Hepatocyte (in vitro differentiated cells): ENCODE data around the gene CD52. TPM values are rescaled to one million over a fixed set of nuclear protein-coding genes. Genes with fewer than 3 reads are reported as not detected.

Experiments
- DNase-seq: peaks from one replicate; pipeline ENCODE4 v3.0.0-alpha.2; 2016; ENCODE audit warnings: low spot score
- H2AFZ ChIP-seq: fragments of 200-600 bp; sonication (generic); 2 replicates; pipeline ENCODE4 v1.6.0; 2016; ENCODE audit warnings: antibody characterized with exemption, mild to moderate bottlenecking
- H3K27ac ChIP-seq: fragments of 200-600 bp; sonication (generic); 2 replicates; pipeline ENCODE4 v1.5.1; 2016; ENCODE audit warnings: mild to moderate bottlenecking
- H3K27me3 ChIP-seq: fragments of 200-600 bp; sonication (generic); 2 replicates; pipeline ENCODE4 v1.6.1; 2016
- H3K36me3 ChIP-seq: fragments of 200-600 bp; sonication (generic); replicated peaks from 2 replicates; pipeline ENCODE4 v1.5.1; 2016; ENCODE audit warnings: low read depth; ENCODE audit not compliant: insufficient read depth
- H3K4me1 ChIP-seq: fragments of 200-600 bp; sonication (generic); 2 replicates; pipeline ENCODE4 v1.5.1; 2016; ENCODE audit warnings: mild to moderate bottlenecking, moderate library complexity; ENCODE audit not compliant: insufficient read depth
- H3K4me2 ChIP-seq: fragments of 200-600 bp; sonication (generic); 2 replicates; pipeline ENCODE4 v1.6.0; 2016
- H3K4me3 ChIP-seq: fragments of 200-600 bp; sonication (generic); 2 replicates; pipeline ENCODE4 v1.5.1; 2016; ENCODE audit warnings: mild to moderate bottlenecking
- H3K79me2 ChIP-seq: fragments of 200-600 bp; sonication (generic); 2 replicates; pipeline ENCODE4 v1.6.0; 2017; ENCODE audit warnings: mild to moderate bottlenecking
- H3K9me2 ChIP-seq: fragments of 200-600 bp; sonication (generic); replicated peaks from 2 replicates; pipeline ENCODE4 v1.6.0; 2017; ENCODE audit warnings: mild to moderate bottlenecking; ENCODE audit not compliant: insufficient read depth
- H3K9me3 ChIP-seq: fragments of 200-600 bp; sonication (generic); 2 replicates; pipeline ENCODE4 v1.5.1; 2016; ENCODE audit warnings: low read depth, mild to moderate bottlenecking
- H4K20me1 ChIP-seq: fragments of 200-600 bp; sonication (generic); 2 replicates; pipeline ENCODE4 v1.6.0; 2016; ENCODE audit warnings: mild to moderate bottlenecking; ENCODE audit not compliant: insufficient read depth, poor library complexity, severe bottlenecking
- EZH2 ChIP-seq: fragments of 200-600 bp; sonication (generic); IDR thresholded peaks from 2 replicates; pipeline ENCODE4 v1.6.1; 2016; ENCODE audit warnings: antibody characterized with exemption, mild to moderate bottlenecking, borderline replicate concordance
- EZH2phosphoT487 ChIP-seq: fragments of 200-600 bp; sonication (generic); IDR thresholded peaks from one replicate; pipeline ENCODE4 v1.6.1; 2018; ENCODE audit warnings: antibody characterized with exemption, mild to moderate bottlenecking, low read depth, moderate library complexity; ENCODE audit not compliant: unreplicated experiment, severe bottlenecking
- WGBS: methylation state at CpG from one replicate; pipeline ENCODE4 v1.1.6; 2016; ENCODE audit warnings: low lambda C conversion rate; ENCODE audit errors: missing lambda C conversion rate; 5-methylcytosine and 5-hydroxymethylcytosine counted together
- polyA plus RNA-seq: library from polyadenylated mRNA; unstranded; fragments of >200 nt; fragmentation: Nextera tagmentation; extraction: Ambion mirVana; gene quantifications from 2 replicates; pipeline ENCODE4 v1.2.1, GENCODE V29; 2016
- total RNA-seq: library from RNA; depleted of rRNA; stranded (reverse); fragments of >200 nt; gene quantifications from 2 replicates; pipeline ENCODE4 v1.2.3, GENCODE V29; 2014
- TF ChIP-seq, protein P1 (sequence below): fragments of 200-600 bp; sonication (generic); IDR thresholded peaks from 2 replicates; pipeline ENCODE4 v1.5.1; 2016; ENCODE audit warnings: antibody characterized with exemption, mild to moderate bottlenecking; ENCODE audit not compliant: poor library complexity

The CD52 gene, protein sequence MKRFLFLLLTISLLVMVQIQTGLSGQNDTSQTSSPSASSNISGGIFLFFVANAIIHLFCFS
- total RNA-seq, result 1.2 and 8.1 TPM in 2 replicates
- 3.9 and 12.9 TPM in 2 replicates for polyA plus RNA-seq

DNA sequence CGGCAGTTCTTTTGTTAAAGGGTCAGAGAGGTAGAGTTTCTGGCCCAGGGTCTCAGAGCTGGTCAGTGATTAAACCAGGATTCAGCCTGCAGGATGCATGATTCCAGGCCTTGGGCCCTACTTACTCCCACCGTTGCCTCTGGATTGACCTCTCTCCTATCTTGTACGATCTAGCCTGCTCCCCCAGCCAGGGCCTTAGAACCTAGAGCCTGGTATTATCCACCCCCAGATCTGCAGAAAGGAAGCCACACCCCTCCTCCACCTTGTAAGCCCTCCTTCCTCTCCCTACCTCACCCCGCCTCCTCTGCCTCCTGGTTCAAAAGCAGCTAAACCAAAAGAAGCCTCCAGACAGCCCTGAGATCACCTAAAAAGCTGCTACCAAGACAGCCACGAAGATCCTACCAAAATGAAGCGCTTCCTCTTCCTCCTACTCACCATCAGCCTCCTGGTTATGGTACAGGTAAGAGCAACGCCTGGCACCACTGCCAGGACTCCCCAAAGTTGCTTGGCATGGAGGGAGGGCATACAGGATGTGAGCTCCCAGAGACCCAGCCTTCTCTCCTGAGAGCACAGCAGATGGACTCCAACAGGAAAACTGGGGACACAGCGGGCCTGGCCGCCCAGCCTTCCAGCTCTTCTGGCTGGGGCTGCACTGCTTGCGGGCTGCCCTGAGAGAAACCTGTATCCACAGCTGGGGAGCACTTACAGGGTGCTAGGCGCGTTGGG is at the start of gene CD52:
TSS of gene CD52 (plus strand) at position 347 of the 726 bp plus-strand sequence. CDS start at position 407, 60 bp downstream.
- no peaks in the 10 kb centered on the region for H4K20me1 ChIP-seq
- H3K4me2 ChIP-seq, result no peak within 1 kb of the TSS
- H2AFZ ChIP-seq, result no peak within 1 kb of the TSS
- H3K27ac ChIP-seq, result no peak within 1 kb of the TSS
- H3K9me2 ChIP-seq, result no peaks in the 10 kb centered on the region
- no peaks in the 10 kb centered on the region for H3K36me3 ChIP-seq
- TF ChIP-seq, protein P1, sequence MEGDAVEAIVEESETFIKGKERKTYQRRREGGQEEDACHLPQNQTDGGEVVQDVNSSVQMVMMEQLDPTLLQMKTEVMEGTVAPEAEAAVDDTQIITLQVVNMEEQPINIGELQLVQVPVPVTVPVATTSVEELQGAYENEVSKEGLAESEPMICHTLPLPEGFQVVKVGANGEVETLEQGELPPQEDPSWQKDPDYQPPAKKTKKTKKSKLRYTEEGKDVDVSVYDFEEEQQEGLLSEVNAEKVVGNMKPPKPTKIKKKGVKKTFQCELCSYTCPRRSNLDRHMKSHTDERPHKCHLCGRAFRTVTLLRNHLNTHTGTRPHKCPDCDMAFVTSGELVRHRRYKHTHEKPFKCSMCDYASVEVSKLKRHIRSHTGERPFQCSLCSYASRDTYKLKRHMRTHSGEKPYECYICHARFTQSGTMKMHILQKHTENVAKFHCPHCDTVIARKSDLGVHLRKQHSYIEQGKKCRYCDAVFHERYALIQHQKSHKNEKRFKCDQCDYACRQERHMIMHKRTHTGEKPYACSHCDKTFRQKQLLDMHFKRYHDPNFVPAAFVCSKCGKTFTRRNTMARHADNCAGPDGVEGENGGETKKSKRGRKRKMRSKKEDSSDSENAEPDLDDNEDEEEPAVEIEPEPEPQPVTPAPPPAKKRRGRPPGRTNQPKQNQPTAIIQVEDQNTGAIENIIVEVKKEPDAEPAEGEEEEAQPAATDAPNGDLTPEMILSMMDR, result no peak
- no peak for TF ChIP-seq EZH2
- TF ChIP-seq EZH2phosphoT487, result no peak
- no peaks in the 10 kb centered on the region for H3K79me2 ChIP-seq
- H3K9me3 ChIP-seq, result no peaks in the 10 kb centered on the region
- H3K27me3 ChIP-seq, result no peaks in the 10 kb centered on the region
- 70% methylated on average over 12 of the region's 12 CpGs for WGBS
- DNase-seq, result no peak
- H3K4me1 ChIP-seq, result no peaks in the 10 kb centered on the region
- no peak within 1 kb of the TSS for H3K4me3 ChIP-seq

DNA sequence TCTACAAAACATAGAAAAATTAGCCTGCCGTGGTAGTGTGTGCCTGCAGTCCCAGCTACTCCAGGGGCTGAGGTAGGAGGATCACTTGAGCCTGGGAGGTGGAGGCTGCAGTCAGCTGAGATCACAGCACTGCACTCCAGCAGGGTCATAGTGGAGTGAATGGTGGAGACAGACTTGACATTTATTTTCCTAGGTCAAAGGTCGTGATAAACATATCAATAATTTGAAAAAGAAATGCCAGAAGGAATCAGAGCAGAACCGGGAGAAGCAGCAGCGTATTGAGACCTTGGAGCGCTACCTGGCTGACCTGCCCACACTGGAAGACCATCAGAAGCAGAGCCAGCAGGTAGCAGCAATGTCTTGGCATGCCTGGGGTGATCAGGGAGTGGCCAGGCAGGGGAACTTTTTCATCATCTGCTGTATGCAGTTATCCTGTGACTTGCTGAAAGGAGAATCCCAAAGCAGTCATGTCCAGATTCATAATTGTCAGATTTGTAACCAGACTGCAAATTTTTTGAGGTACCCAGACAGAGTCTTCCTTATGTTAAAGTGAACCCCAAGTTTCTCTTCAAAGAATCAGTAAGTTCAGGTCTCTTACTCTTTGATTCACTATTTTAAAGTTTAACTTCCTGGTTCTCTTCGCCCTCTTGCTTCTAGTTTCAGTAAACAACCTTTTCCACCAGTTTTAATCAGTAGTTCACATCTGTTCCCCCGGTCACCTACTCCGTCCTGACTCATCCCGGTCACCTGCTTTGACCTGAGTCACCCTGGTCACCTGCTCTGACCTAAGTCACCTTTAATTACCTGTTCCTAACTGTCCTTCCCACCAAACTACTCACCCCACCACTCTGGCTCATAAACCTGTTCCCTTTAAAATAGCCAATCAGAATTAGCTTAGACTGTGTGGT is 49.2 kb upstream of the CD52 start:
- no peaks in the 10 kb centered on the region for H3K79me2 ChIP-seq
- no peak for TF ChIP-seq EZH2phosphoT487
- TF ChIP-seq EZH2, result no peak
- TF ChIP-seq, protein P1, result no peak
- DNase-seq, result no peak

DNA sequence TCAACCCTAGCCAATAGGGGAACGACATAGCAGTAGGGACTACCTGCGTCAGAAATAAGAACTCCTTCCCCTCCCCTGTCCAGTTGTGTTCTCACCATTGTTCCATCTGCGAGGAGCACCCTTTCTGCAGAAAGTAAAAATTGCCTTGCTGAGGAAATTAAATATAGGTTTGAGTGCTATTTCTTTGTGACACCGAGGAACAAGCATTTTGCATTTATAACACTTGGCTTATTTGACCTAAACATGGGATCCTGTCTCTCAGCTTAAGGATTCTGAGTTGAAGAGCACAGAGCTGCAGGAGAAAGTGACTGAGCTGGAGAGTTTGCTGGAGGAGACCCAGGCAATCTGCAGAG is 48.6 kb upstream of the CD52 start:
- H3K9me3 ChIP-seq, result no peaks in the 10 kb centered on the region
- no peak overlapping the region for H2AFZ ChIP-seq
- TF ChIP-seq EZH2 (no peak), EZH2phosphoT487 (no peak)
- TF ChIP-seq, protein P1, result no peak
- no peaks in the 10 kb centered on the region for H4K20me1 ChIP-seq
- H3K27me3 ChIP-seq, result no peaks in the 10 kb centered on the region
- peak overlapping the region; percentile 92 for H3K27ac ChIP-seq
- H3K4me1 ChIP-seq, result peaks cover 5% of the 10 kb centered on the region
- H3K4me2 ChIP-seq, result no peak overlapping the region
- H3K36me3 ChIP-seq, result no peaks in the 10 kb centered on the region
- no peak overlapping the region for H3K4me3 ChIP-seq
- no peaks in the 10 kb centered on the region for H3K9me2 ChIP-seq
- no peak for DNase-seq
- no peaks in the 10 kb centered on the region for H3K79me2 ChIP-seq
- WGBS, result 91% methylated on average over 4 of the region's 4 CpGs

More for the DNA sequence above, 49.2 kb upstream of the CD52 start:
- Histone ChIP-seq H3K4me3 (no peak overlapping the region), H3K4me2 (no peak overlapping the region), H3K4me1 (peaks cover 5% of the 10 kb centered on the region), H3K27ac (peak overlapping the region; percentile 92), H4K20me1 (no peaks in the 10 kb centered on the region), H3K9me2 (no peaks in the 10 kb centered on the region), H3K27me3 (no peaks in the 10 kb centered on the region), H3K36me3 (no peaks in the 10 kb centered on the region), H2AFZ (no peak overlapping the region), H3K9me3 (no peaks in the 10 kb centered on the region)
- 76% methylated on average over 9 of the region's 9 CpGs for WGBS
